Measurements from ENCODE around the gene PTPN11.

PTPN11 gene

GRCh38 chr12:112374166-112374740 lies 44.5 kb upstream of the PTPN11 start:
- no peaks in the 10 kb centered on the region for H3K4me1 ChIP-seq (ENCODE audit: low read length)
- no peaks in the 10 kb centered on the region for H3K36me3 ChIP-seq (replicated peaks; ENCODE audit: insufficient read depth, low read length)
- no peak overlapping the region for H2AFZ ChIP-seq (ENCODE audit: low read length)
- no peak overlapping the region for H3K4me3 ChIP-seq (ENCODE audit: low read length)
- no peak overlapping the region for H3K9ac ChIP-seq (ENCODE audit: low read length)
- H3F3A ChIP-seq (ENCODE audit: insufficient read depth, low read length) = no peaks in the 10 kb centered on the region
- no peaks in the 10 kb centered on the region for H4K20me1 ChIP-seq (ENCODE audit: insufficient read depth, low read length)
- no peaks in the 10 kb centered on the region for H3K27me3 ChIP-seq (replicated peaks; ENCODE audit: insufficient read depth, low read length)
- peaks cover 73% of the 10 kb centered on the region for H3K79me2 ChIP-seq (ENCODE audit: low read length)
- H3K27ac ChIP-seq (ENCODE audit: low read length) = no peak overlapping the region
- H3K9me2 ChIP-seq (replicated peaks; ENCODE audit: insufficient read depth, low read length) = no peaks in the 10 kb centered on the region
- no peak for DNase-seq
- H3K9me3 ChIP-seq (replicated peaks; ENCODE audit: insufficient read depth, low read length) = no peaks in the 10 kb centered on the region
- no peak for TF ChIP-seq EZH2 (optimal IDR thresholded peaks at IDR 0.05; ENCODE audit: low read depth, low read length)
- TF ChIP-seq EZH2phosphoT487 (IDR thresholded peaks at IDR 0.05; ENCODE audit: low read length) = no peak
- TF ChIP-seq, protein P1, sequence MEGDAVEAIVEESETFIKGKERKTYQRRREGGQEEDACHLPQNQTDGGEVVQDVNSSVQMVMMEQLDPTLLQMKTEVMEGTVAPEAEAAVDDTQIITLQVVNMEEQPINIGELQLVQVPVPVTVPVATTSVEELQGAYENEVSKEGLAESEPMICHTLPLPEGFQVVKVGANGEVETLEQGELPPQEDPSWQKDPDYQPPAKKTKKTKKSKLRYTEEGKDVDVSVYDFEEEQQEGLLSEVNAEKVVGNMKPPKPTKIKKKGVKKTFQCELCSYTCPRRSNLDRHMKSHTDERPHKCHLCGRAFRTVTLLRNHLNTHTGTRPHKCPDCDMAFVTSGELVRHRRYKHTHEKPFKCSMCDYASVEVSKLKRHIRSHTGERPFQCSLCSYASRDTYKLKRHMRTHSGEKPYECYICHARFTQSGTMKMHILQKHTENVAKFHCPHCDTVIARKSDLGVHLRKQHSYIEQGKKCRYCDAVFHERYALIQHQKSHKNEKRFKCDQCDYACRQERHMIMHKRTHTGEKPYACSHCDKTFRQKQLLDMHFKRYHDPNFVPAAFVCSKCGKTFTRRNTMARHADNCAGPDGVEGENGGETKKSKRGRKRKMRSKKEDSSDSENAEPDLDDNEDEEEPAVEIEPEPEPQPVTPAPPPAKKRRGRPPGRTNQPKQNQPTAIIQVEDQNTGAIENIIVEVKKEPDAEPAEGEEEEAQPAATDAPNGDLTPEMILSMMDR (IDR thresholded peaks at IDR 0.05; ENCODE audit: low read length) = no peak
- no peak overlapping the region for H3K4me2 ChIP-seq (ENCODE audit: low read depth, low read length)

- DNase-seq = no peak
- Histone ChIP-seq H3K9me2 (replicated peaks; ENCODE audit: insufficient read depth, low read length) (no peaks in the 10 kb centered on the region), H3K9ac (ENCODE audit: low read length) (no peak overlapping the region), H3K4me2 (ENCODE audit: low read depth, low read length) (no peak overlapping the region), H3K4me1 (ENCODE audit: low read length) (no peaks in the 10 kb centered on the region), H3K36me3 (replicated peaks; ENCODE audit: insufficient read depth, low read length) (no peaks in the 10 kb centered on the region), H3K27ac (ENCODE audit: low read length) (no peak overlapping the region), H3K27me3 (replicated peaks; ENCODE audit: insufficient read depth, low read length) (no peaks in the 10 kb centered on the region), H3K4me3 (ENCODE audit: low read length) (no peak overlapping the region), H3K79me2 (ENCODE audit: low read length) (peaks cover 72% of the 10 kb centered on the region), H3F3A (ENCODE audit: insufficient read depth, low read length) (no peaks in the 10 kb centered on the region), H2AFZ (ENCODE audit: low read length) (no peak overlapping the region), H4K20me1 (ENCODE audit: insufficient read depth, low read length) (no peaks in the 10 kb centered on the region), H3K9me3 (replicated peaks; ENCODE audit: insufficient read depth, low read length) (no peaks in the 10 kb centered on the region)
- no peak for TF ChIP-seq EZH2phosphoT487 (IDR thresholded peaks at IDR 0.05; ENCODE audit: low read length)
- TF ChIP-seq EZH2 (optimal IDR thresholded peaks at IDR 0.05; ENCODE audit: low read depth, low read length) = no peak
- TF ChIP-seq, protein P1 (IDR thresholded peaks at IDR 0.05; ENCODE audit: low read length) = no peak
Observed at GRCh38 chr12:112375105-112375504, 43.6 kb upstream of the PTPN11 start.

DNA sequence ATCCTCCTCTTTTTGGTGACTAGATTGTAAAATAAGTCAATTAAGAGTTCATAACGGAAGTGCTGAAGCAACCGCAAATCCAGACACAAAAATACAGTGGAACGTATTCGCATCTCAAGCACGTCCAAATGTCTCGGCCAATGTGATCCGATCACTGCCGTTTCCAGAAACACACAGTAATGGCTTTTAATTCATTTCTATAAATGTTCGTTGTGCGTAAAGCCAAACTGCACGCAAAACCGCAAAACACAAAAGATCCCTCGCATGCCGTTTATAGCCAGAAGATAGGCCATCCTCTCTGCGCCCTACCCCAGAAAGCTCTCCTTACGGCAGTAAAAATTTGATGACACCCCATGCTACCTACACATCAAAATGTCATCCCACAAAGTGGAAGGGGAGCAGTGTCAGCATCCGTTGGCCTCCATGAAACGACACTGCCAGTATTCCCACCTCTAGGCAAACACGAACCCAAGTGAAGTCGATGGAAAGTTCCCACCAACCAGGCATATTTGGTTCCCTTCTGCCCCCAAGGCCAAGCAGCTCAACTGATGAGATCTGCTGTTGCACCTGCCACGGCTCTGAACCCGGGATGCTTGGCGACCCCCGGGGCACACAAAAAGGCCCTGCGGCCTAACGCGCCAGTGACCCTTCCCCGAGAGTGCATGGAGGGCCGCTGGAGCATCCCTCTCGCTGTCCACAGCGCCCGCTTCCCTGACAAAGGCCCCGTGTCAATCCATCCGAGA lies 37.9 kb upstream of the PTPN11 start:
- no peaks in the 10 kb centered on the region for H3F3A ChIP-seq (ENCODE audit: insufficient read depth, low read length)
- no peaks in the 10 kb centered on the region for H3K9me2 ChIP-seq (replicated peaks; ENCODE audit: insufficient read depth, low read length)
- H3K36me3 ChIP-seq (replicated peaks; ENCODE audit: insufficient read depth, low read length) = no peaks in the 10 kb centered on the region
- H3K4me3 ChIP-seq (ENCODE audit: low read length) = peak overlapping the region; percentile 69
- TF ChIP-seq EZH2phosphoT487 (IDR thresholded peaks at IDR 0.05; ENCODE audit: low read length) (no peak), EZH2 (optimal IDR thresholded peaks at IDR 0.05; ENCODE audit: low read depth, low read length) (no peak)
- TF ChIP-seq, protein P1 (IDR thresholded peaks at IDR 0.05; ENCODE audit: low read length) = no peak
- H3K27me3 ChIP-seq (replicated peaks; ENCODE audit: insufficient read depth, low read length) = no peaks in the 10 kb centered on the region
- peak overlapping the region; percentile 82 for H3K4me2 ChIP-seq (ENCODE audit: low read depth, low read length)
- no peaks in the 10 kb centered on the region for H4K20me1 ChIP-seq (ENCODE audit: insufficient read depth, low read length)
- peaks cover 47% of the 10 kb centered on the region for H3K79me2 ChIP-seq (ENCODE audit: low read length)
- peak overlapping the region; percentile 34; the same call in 1 of the 2 replicates for H3K27ac ChIP-seq (ENCODE audit: low read length)
- H2AFZ ChIP-seq (ENCODE audit: low read length) = 0 out of 2 replicates have a peak overlapping the region, but pooled peaks have one; percentile 31
- no peak for DNase-seq
- H3K9ac ChIP-seq (ENCODE audit: low read length) = peak overlapping the region; percentile 53; the same call in 1 of the 2 replicates
- H3K9me3 ChIP-seq (replicated peaks; ENCODE audit: insufficient read depth, low read length) = no peaks in the 10 kb centered on the region
- H3K4me1 ChIP-seq (ENCODE audit: low read length) = no peaks in the 10 kb centered on the region

Data from MM.1S (cell line).